GM10266 (cell line): ENCODE measurements around the gene DAGLA.

Source experiments
- DNase-seq: peaks from one replicate; pipeline ENCODE4 v3.0.0; 2012; ENCODE audit errors: extremely low spot score
- TF ChIP-seq, protein P1 (sequence below): IDR thresholded peaks from 2 replicates; pipeline ENCODE4 v1.5.1; 2012; ENCODE audit warnings: mild to moderate bottlenecking, low read depth; ENCODE audit not compliant: control insufficient read depth, insufficient read depth; ENCODE audit errors: missing control alignments

Gene DAGLA

GRCh38 chr11:61716478-61717285 is 36.5 kb downstream of the DAGLA start:
- no peak for DNase-seq
- TF ChIP-seq, protein P1, sequence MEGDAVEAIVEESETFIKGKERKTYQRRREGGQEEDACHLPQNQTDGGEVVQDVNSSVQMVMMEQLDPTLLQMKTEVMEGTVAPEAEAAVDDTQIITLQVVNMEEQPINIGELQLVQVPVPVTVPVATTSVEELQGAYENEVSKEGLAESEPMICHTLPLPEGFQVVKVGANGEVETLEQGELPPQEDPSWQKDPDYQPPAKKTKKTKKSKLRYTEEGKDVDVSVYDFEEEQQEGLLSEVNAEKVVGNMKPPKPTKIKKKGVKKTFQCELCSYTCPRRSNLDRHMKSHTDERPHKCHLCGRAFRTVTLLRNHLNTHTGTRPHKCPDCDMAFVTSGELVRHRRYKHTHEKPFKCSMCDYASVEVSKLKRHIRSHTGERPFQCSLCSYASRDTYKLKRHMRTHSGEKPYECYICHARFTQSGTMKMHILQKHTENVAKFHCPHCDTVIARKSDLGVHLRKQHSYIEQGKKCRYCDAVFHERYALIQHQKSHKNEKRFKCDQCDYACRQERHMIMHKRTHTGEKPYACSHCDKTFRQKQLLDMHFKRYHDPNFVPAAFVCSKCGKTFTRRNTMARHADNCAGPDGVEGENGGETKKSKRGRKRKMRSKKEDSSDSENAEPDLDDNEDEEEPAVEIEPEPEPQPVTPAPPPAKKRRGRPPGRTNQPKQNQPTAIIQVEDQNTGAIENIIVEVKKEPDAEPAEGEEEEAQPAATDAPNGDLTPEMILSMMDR: no peak

DNA sequence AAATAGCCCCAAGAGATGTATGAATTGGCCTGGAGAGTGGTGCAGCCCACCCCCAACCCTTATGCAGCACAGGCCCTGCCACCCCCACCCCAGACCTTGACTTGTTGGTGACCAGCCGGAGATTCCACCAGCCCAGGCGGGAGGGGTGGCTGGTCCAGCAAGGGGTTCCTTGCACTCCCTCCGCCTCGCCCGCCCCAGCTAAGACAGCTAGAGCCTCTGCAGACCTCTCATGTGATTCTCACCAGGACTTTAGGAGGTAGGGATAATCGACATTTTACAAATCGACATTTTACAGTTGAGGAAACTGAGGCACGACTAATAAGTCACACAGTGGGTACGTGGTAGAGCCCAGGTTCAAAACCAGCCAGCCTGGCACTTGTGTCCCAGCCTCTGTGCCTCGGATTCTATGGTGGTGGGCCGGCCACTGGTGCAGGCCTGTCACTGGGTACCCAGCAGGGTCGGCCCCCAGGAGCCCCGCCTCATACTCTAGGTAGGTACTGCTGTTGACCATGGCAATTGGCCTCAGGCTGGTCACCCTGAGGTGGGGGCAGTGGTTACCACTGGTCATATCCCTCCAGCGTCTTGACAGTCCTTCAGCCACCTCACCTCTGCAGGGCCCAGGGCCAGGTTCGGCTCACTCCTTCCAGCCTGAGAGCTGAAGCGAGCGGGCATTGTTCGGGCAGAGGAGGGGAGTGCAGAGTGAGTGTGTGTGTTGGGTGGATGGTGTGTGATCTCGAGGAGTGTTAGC is 37.3 kb downstream of the DAGLA start:
- TF ChIP-seq, protein P1: no peak
- DNase-seq: no peak

DNA sequence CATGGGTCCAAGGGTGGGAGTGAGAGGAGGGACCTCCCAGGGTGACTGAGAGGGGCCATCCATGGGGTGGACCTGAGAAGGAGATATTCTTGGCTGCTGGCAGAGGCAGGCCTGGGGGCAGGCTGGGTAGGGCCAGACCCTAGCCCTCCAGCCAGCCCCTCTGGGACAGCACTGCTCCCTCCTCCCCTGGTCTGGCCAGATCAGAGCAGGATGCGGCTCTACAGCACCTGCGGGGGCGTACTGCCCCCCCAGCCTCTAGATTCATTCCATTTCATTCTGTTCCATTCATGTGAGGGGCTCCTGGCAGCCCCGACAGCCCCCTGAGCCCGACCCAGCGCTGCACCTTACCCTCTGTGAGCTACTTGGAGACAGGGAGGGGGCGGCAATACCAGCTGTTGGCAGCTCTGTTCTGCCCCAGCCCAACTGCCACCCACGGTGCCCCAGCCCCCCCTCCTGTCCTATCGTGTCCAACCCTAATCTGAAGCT is 37.9 kb downstream of the DAGLA start:
- DNase-seq: no peak

GRCh38 chr11:61718621-61719302 is 38.6 kb downstream of the DAGLA start:
- TF ChIP-seq, protein P1: no peak
- no peak for DNase-seq

More for the DNA sequence above, 37.9 kb downstream of the DAGLA start:
- TF ChIP-seq, protein P1: no peak

GRCh38 chr11:61719978-61720377 is 39.8 kb downstream of the DAGLA start:
- TF ChIP-seq, protein P1: no peak
- DNase-seq: no peak

DNA sequence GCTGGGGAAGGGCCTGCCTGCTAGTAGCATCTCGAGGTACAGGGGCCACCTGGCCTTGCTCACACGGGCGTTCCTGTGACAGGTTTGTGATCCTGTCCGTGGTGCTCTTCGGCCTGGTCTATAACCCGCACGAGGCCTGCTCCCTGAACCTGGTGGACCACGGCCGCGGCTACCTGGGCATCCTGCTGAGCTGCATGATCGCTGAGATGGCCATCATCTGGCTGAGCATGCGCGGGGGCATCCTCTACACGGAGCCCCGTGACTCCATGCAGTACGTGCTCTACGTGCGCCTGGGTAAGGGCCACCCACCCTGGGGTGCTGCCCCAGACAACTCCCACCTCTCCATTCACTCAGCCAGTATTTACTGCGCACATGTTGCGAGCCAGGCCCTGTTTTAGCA is 40.4 kb downstream of the DAGLA start:
- TF ChIP-seq, protein P1: no peak
- no peak for DNase-seq
